ENCODE results near the gene ISM1. TPM values are rescaled to one million over a fixed set of nuclear protein-coding genes. Genes with fewer than 3 reads are reported as not detected.

The ISM1 gene
- total and polyA plus RNA-seq, 2 experiments from 2014 or later = 0.15 to 0.63 TPM

GRCh38 chr20:13229538-13229937 lies 8.5 kb downstream of the ISM1 start:
- Histone ChIP-seq H2AFZ (no peak overlapping the region), H3K27me3 (ENCODE audit: insufficient read depth) (peaks cover 4% of the 10 kb centered on the region), H3K79me2 (replicated peaks; ENCODE audit: insufficient read depth) (no peaks in the 10 kb centered on the region), H3F3A (replicated peaks; ENCODE audit: low read depth) (no peaks in the 10 kb centered on the region), H3K4me1 (ENCODE audit: insufficient read depth) (peaks cover 14% of the 10 kb centered on the region), H3K27ac (ENCODE audit: low read depth) (no peak overlapping the region), H3K4me2 (no peak overlapping the region), H3K36me3 (ENCODE audit: insufficient read depth) (no peaks in the 10 kb centered on the region), H3K9me2 (ENCODE audit: insufficient read depth) (no peaks in the 10 kb centered on the region), H4K20me1 (replicated peaks; ENCODE audit: insufficient read depth) (no peaks in the 10 kb centered on the region), H3K4me3 (no peak overlapping the region)
- DNase-seq (ENCODE audit: low spot score) (no peak), ATAC-seq (no peak)
- TF ChIP-seq CREB1 (CRISPR knock-in tag; IDR thresholded peaks at IDR 0.05; ENCODE audit: low read depth) = no peak
- TF ChIP-seq, protein P1, sequence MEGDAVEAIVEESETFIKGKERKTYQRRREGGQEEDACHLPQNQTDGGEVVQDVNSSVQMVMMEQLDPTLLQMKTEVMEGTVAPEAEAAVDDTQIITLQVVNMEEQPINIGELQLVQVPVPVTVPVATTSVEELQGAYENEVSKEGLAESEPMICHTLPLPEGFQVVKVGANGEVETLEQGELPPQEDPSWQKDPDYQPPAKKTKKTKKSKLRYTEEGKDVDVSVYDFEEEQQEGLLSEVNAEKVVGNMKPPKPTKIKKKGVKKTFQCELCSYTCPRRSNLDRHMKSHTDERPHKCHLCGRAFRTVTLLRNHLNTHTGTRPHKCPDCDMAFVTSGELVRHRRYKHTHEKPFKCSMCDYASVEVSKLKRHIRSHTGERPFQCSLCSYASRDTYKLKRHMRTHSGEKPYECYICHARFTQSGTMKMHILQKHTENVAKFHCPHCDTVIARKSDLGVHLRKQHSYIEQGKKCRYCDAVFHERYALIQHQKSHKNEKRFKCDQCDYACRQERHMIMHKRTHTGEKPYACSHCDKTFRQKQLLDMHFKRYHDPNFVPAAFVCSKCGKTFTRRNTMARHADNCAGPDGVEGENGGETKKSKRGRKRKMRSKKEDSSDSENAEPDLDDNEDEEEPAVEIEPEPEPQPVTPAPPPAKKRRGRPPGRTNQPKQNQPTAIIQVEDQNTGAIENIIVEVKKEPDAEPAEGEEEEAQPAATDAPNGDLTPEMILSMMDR (conservative IDR thresholded peaks at IDR 0.05; ENCODE audit: low read depth in 2 of 2) = no peak
- no peak for TF ChIP-seq POLR2AphosphoS5 (IDR thresholded peaks at IDR 0.05; ENCODE audit: low read depth)
- no peak for TF ChIP-seq JUNB (IDR thresholded peaks at IDR 0.05; ENCODE audit: unreplicated experiment)
- TF ChIP-seq ETS1 (IDR thresholded peaks at IDR 0.05) = no peak
- TF ChIP-seq EZH2phosphoT487 (IDR thresholded peaks at IDR 0.05; ENCODE audit: unreplicated experiment) = no peak
- TF ChIP-seq REST (IDR thresholded peaks at IDR 0.05; ENCODE audit: unreplicated experiment) = no peak
- no peak for TF ChIP-seq STAT1 (IDR thresholded peaks at IDR 0.05; ENCODE audit: unreplicated experiment)
- TF ChIP-seq, protein P2, sequence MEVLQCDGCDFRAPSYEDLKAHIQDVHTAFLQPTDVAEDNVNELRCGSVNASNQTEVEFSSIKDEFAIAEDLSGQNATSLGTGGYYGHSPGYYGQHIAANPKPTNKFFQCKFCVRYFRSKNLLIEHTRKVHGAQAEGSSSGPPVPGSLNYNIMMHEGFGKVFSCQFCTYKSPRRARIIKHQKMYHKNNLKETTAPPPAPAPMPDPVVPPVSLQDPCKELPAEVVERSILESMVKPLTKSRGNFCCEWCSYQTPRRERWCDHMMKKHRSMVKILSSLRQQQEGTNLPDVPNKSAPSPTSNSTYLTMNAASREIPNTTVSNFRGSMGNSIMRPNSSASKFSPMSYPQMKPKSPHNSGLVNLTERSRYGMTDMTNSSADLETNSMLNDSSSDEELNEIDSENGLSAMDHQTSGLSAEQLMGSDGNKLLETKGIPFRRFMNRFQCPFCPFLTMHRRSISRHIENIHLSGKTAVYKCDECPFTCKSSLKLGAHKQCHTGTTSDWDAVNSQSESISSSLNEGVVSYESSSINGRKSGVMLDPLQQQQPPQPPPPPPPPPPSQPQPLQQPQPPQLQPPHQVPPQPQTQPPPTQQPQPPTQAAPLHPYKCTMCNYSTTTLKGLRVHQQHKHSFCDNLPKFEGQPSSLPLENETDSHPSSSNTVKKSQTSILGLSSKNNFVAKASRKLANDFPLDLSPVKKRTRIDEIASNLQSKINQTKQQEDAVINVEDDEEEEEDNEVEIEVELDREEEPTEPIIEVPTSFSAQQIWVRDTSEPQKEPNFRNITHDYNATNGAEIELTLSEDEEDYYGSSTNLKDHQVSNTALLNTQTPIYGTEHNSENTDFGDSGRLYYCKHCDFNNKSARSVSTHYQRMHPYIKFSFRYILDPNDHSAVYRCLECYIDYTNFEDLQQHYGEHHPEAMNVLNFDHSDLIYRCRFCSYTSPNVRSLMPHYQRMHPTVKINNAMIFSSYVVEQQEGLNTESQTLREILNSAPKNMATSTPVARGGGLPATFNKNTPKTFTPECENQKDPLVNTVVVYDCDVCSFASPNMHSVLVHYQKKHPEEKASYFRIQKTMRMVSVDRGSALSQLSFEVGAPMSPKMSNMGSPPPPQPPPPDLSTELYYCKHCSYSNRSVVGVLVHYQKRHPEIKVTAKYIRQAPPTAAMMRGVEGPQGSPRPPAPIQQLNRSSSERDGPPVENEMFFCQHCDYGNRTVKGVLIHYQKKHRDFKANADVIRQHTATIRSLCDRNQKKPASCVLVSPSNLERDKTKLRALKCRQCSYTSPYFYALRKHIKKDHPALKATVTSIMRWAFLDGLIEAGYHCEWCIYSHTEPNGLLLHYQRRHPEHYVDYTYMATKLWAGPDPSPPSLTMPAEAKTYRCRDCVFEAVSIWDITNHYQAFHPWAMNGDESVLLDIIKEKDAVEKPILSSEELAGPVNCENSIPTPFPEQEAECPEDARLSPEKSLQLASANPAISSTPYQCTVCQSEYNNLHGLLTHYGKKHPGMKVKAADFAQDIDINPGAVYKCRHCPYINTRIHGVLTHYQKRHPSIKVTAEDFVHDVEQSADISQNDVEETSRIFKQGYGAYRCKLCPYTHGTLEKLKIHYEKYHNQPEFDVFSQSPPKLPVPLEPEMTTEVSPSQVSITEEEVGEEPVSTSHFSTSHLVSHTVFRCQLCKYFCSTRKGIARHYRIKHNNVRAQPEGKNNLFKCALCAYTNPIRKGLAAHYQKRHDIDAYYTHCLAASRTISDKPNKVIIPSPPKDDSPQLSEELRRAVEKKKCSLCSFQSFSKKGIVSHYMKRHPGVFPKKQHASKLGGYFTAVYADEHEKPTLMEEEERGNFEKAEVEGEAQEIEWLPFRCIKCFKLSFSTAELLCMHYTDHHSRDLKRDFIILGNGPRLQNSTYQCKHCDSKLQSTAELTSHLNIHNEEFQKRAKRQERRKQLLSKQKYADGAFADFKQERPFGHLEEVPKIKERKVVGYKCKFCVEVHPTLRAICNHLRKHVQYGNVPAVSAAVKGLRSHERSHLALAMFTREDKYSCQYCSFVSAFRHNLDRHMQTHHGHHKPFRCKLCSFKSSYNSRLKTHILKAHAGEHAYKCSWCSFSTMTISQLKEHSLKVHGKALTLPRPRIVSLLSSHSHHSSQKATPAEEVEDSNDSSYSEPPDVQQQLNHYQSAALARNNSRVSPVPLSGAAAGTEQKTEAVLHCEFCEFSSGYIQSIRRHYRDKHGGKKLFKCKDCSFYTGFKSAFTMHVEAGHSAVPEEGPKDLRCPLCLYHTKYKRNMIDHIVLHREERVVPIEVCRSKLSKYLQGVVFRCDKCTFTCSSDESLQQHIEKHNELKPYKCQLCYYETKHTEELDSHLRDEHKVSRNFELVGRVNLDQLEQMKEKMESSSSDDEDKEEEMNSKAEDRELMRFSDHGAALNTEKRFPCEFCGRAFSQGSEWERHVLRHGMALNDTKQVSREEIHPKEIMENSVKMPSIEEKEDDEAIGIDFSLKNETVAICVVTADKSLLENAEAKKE (CRISPR knock-in tag; IDR thresholded peaks at IDR 0.05) = no peak
- no peak for TF ChIP-seq EZH2 (IDR thresholded peaks at IDR 0.05; ENCODE audit: low read depth, unreplicated experiment)
- no peak for TF ChIP-seq ZNF331 (CRISPR knock-in tag; IDR thresholded peaks at IDR 0.05; ENCODE audit: low read depth)
- no peak for TF ChIP-seq NANOG (IDR thresholded peaks at IDR 0.05; ENCODE audit: borderline replicate concordance)
- Mint-ChIP-seq H3K9me3 (peaks cover 3% of the 10 kb centered on the region; the same call in 1 of the 3 replicates), H3K27ac (no peak overlapping the region), H3K4me1 (peaks cover 9% of the 10 kb centered on the region), H3K27me3 (ENCODE audit: insufficient read depth, low read depth, poor library complexity) (peaks cover 3% of the 10 kb centered on the region), H3K4me3 (no peak overlapping the region), H3K36me3 (ENCODE audit: low read depth) (no peaks in the 10 kb centered on the region; the same call in 2 of the 3 replicates)
